K562 (cell line): ENCODE results near the gene RHBDL3. TPM values are rescaled to one million over a fixed set of nuclear protein-coding genes. Genes with fewer than 3 reads are reported as not detected.

ENCODE experiments used
- CEBPZ ChIP-seq: fragments of 150-350 bp; IDR thresholded peaks from 2 replicates; pipeline ENCODE4 v1.6.1; 2014; ENCODE audit warnings: low read depth, mild to moderate bottlenecking, low read length, borderline replicate concordance
- CHD4 ChIP-seq: fragments of 200-600 bp; sonication (generic); IDR thresholded peaks from 3 replicates; pipeline ENCODE4 v1.6.1; 2012; ENCODE audit warnings: low read depth, mild to moderate bottlenecking, mixed read lengths, low read length, inconsistent platforms; ENCODE audit not compliant: insufficient read depth, insufficient replicate concordance, poor library complexity, severe bottlenecking
- CREB3L1 ChIP-seq: fragments of 450-650 bp; IDR thresholded peaks from 2 replicates; pipeline ENCODE4 v1.6.1; 2014; ENCODE audit warnings: low read depth, mild to moderate bottlenecking, moderate library complexity, borderline replicate concordance
- DNMT1 ChIP-seq: fragments of 450-650 bp; IDR thresholded peaks from 2 replicates; pipeline ENCODE4 v1.6.1; 2016; ENCODE audit warnings: antibody characterized with exemption, mild to moderate bottlenecking
- FOS ChIP-seq: IDR thresholded peaks from 3 replicates; pipeline ENCODE4 v1.6.1; 2011; ENCODE audit not compliant: insufficient read length; ENCODE audit errors: extremely low read depth
- MNT ChIP-seq, 2 experiments: fragments of 450-650 bp; conservative IDR thresholded peaks; 2 replicates each; pipeline ENCODE4 v1.6.1; 2017; ENCODE audit warnings: mild to moderate bottlenecking in 2 of 2, moderate library complexity in 2 of 2
- PKNOX1 ChIP-seq: fragments of 450-650 bp; IDR thresholded peaks from 2 replicates; pipeline ENCODE4 v1.6.1; 2016
- YBX1 ChIP-seq: fragments of 450-650 bp; IDR thresholded peaks from 2 replicates; pipeline ENCODE4 v1.7.1; 2016; ENCODE audit warnings: mild to moderate bottlenecking
- ZNF384 ChIP-seq: IDR thresholded peaks from 2 replicates; pipeline ENCODE4 v1.6.1; 2012; ENCODE audit warnings: low read depth, low read length, improper control_type of control experiment
- ZNF407 ChIP-seq: fragments of 450-650 bp; IDR thresholded peaks from 2 replicates; pipeline ENCODE4 v1.6.1; 2016; ENCODE audit warnings: low read depth
- polyA plus RNA-seq, 8 experiments: library from polyadenylated mRNA; depleted of rRNA in 4 of 8; stranded (reverse) in 5 of 8; unstranded in 3 of 8; fragments of >200 nt; fragmentation: Nextera tagmentation in 2 of 8; fragmentation: Illumina TruSeq in 1 of 8; extraction: Ambion mirVana in 2 of 8; extraction: Trizol in 1 of 8; gene quantifications; 2 replicates each; pipeline versions ENCODE4 v1.2.1 to v1.2.3, GENCODE V29; 2011 to 2014; ENCODE audit warnings: inconsistent platforms in 1 of 8, missing spikeins in 1 of 8
- total RNA-seq, 7 experiments: library from RNA; depleted of rRNA in 6 of 7; stranded (reverse); fragments of >200 nt in 6 of 7; fragmentation: Illumina TruSeq in 2 of 7; extraction: Trizol in 2 of 7; gene quantifications; 2 replicates each; pipeline versions ENCODE4 v1.2.1 to v1.2.3, GENCODE V29; 2011 to 2021; ENCODE audit warnings: low replicate concordance in 1 of 7

Gene RHBDL3
- total and polyA plus RNA-seq, 9 of the 15 experiments (the other 6 are each of a cell fraction or from before 2014, with no cell fraction given), result 0.06 to 0.31 (median 0.09) TPM; not detected in 4

GRCh38 chr17:32341857-32342602, 76.4 kb downstream of the RHBDL3 start, which contains the start of gene C17orf75 (continued):
- peak; percentile 59 for TF ChIP-seq PKNOX1
- TF ChIP-seq MNT (conservative IDR thresholded peaks at IDR 0.05), result peak; percentile 67 to 85
- TF ChIP-seq CREB3L1, result peak; percentile 66
- TF ChIP-seq CHD4, result no peak
- peak; percentile 50; the same call in 1 of the 2 replicates for TF ChIP-seq ZNF384
- TF ChIP-seq YBX1, result no peak
- TF ChIP-seq FOS, result no peak
- no peak for TF ChIP-seq CEBPZ
- no peak for TF ChIP-seq ZNF407
- TF ChIP-seq DNMT1, result no peak
